Aorta (tissue), 5 donors: ENCODE data around the gene VWF. TPM values are rescaled to one million over a fixed set of nuclear protein-coding genes. Genes with fewer than 3 reads are reported as not detected.

ENCODE experiments used
- ATAC-seq: fragments of 200-7000 bp; cut with Tn5 transposase; one replicate; pipeline ENCODE4 v1.9.1; 2022; ENCODE audit warnings: moderate library complexity; ENCODE audit not compliant: low FRiP score
- DNase-seq, 2 donors: peaks; one replicate each; pipeline ENCODE4 v3.0.0-alpha.2; 2020
- H3K27ac ChIP-seq, 2 donors: one replicate each; pipeline ENCODE4 v1.5.1; 2013; ENCODE audit warnings: low read length in 2 of 2, mild to moderate bottlenecking in 2 of 2, moderate library complexity in 2 of 2, control low read depth in 1 of 2, inconsistent platforms in 1 of 2, low read depth in 1 of 2
- H3K27me3 ChIP-seq, 2 donors: one replicate each; pipeline ENCODE4 v1.6.1; 2013; ENCODE audit warnings: control low read depth in 1 of 2, low read length in 1 of 2, mild to moderate bottlenecking in 1 of 2, moderate library complexity in 1 of 2; ENCODE audit not compliant: insufficient read depth in 2 of 2, control insufficient read depth in 1 of 2
- H3K36me3 ChIP-seq, 2 donors: one replicate each; pipeline ENCODE4 v1.6.1; 2013; ENCODE audit warnings: control low read depth in 1 of 2, low read length in 1 of 2, mild to moderate bottlenecking in 1 of 2; ENCODE audit not compliant: insufficient read depth in 2 of 2, control insufficient read depth in 1 of 2
- H3K4me1 ChIP-seq, 2 donors: one replicate each; pipeline ENCODE4 v1.6.1; 2013; ENCODE audit warnings: low read length in 2 of 2, control low read depth in 1 of 2, mild to moderate bottlenecking in 1 of 2, moderate library complexity in 1 of 2; ENCODE audit not compliant: insufficient read depth in 2 of 2, control insufficient read depth in 1 of 2
- H3K4me3 ChIP-seq, 2 donors: one replicate each; pipeline ENCODE4 v1.5.1; 2013; ENCODE audit warnings: low read length in 2 of 2, control low read depth in 1 of 2, mild to moderate bottlenecking in 1 of 2
- H3K9me3 ChIP-seq: one replicate; pipeline ENCODE4 v1.6.1; 2013; ENCODE audit warnings: mild to moderate bottlenecking, low read length; ENCODE audit not compliant: control insufficient read depth
- WGBS, 2 donors: extraction: QIAGEN DNeasy Blood & Tissue Kit; methylation state at CpG; one replicate each; pipeline ENCODE4 v1.1.7; 2013; 5-methylcytosine and 5-hydroxymethylcytosine counted together
- intact Hi-C, 2 donors: fragments of 100-400 bp; cut with DNase I; formaldehyde crosslinking; loops; one replicate each; pipeline versions ENCODE4 v1.14.2 to v1.15.0; 2022
- polyA plus RNA-seq, 2 donors: library from polyadenylated mRNA; stranded (reverse); fragments of 200-250 nt; gene quantifications; one replicate each; pipeline ENCODE4 v1.2.3, GENCODE V29; 2013
- total RNA-seq, 2 donors: library from RNA; stranded (reverse); fragmentation: NEBNext Ultra II Directional; extraction: Animal tissue kit (Norgen Biotek cat#: 25700); gene quantifications; one replicate each; pipeline ENCODE4 v1.2.1, GENCODE V29; 2021
- donor health status: healthy with polysubstance abuse.
- donor health status: Bipolar disorder and iron deficiency.
- donor health status: DM: no; HTN: no; CAD: no.
- donor health status: DM: no; HTN: no; CAD: no.
- donor health status: DM: yes; HTN: yes; CAD: no.

Gene VWF
- total and polyA plus RNA-seq, 4 donors: 1.3 to 619 (median 263) TPM

- WGBS, 2 donors: 95 to 96% methylated on average over 18 of the region's 18 CpGs
- no peak for ATAC-seq
- no peaks in the 10 kb centered on the region for H3K36me3 ChIP-seq
These were observed 44.1 kb downstream of the VWF start for GRCh38 chr12:6080149-6081045.

GRCh38 chr12:6078398-6079096 lies 45.9 kb downstream of the VWF start:
- WGBS, 2 donors: 62 to 78% methylated on average over 3 of the region's 3 CpGs
- H3K36me3 ChIP-seq: no peaks in the 10 kb centered on the region
- no peaks in the 10 kb centered on the region for H3K9me3 ChIP-seq
- H3K27me3 ChIP-seq: no peaks in the 10 kb centered on the region
- ATAC-seq (no peak), DNase-seq (no peak)
- H3K4me1 ChIP-seq: no peaks in the 10 kb centered on the region
- no peak overlapping the region for H3K4me3 ChIP-seq
- H3K27ac ChIP-seq: no peak overlapping the region
- intact Hi-C loops: no loop called here

More at GRCh38 chr12:6080149-6081045, 44.1 kb downstream of the VWF start:
- Histone ChIP-seq H3K4me3 (no peak overlapping the region), H3K27ac (no peak overlapping the region), H3K27me3 (no peaks in the 10 kb centered on the region), H3K4me1 (peaks cover 2 to 9% of the 10 kb centered on the region in 2 donors), H3K9me3 (no peaks in the 10 kb centered on the region)
- DNase-seq: no peak
- intact Hi-C loops: no loop called here

GRCh38 chr12:6077692-6078083 lies 46.8 kb downstream of the VWF start:
- H3K36me3 ChIP-seq: no peaks in the 10 kb centered on the region
- no peak overlapping the region for H3K4me3 ChIP-seq
- ATAC-seq (no peak), DNase-seq (no peak)
- intact Hi-C loops: no loop called here
- no peaks in the 10 kb centered on the region for H3K9me3 ChIP-seq
- 97% methylated on average over 6 of the region's 6 CpGs for WGBS, 2 donors
- H3K4me1 ChIP-seq: no peaks in the 10 kb centered on the region
- no peak overlapping the region for H3K27ac ChIP-seq
- no peaks in the 10 kb centered on the region for H3K27me3 ChIP-seq

DNA sequence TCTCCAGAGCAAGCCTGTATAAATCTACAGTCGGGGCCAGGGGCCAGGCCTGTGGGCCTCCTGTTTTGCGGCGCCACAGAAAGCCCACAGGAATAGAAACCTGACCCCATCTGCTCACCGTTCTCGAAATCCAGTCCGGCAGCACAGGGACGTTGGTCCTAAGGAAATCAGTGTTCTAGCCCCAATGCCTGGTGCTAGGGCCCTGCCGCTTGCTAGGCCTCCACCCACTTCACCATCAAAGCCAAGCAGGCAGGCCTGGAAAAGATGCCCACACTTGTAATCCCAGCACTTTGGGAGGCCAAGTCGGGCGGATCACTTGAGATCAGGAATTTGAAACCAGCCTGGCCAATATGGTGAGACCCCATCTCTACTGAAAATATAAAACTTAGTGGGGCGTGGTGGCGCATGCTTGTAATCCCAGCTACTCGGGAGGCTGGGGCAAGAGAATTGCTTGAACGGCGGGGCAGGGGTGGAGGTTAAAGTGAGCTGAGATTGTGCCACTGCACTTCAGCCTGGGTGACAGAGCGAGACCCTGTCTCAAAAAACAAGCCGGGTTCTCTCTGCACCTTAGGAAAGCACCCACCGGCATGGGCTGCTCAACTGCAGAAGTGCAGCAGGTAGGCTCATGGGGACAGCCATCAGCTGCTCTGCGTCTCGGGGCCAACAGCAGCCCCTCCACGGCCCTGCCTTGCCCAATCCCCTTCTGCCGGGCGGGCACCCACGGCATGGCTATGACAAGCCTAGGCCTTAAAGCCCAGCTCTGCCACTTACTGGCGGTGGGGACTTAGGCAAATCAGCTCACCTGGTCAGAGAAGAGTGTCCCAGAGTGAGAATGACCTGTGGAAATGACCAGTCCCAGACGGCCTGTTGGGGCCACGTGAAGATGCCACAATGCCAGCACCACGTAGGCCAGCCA lies 47.4 kb downstream of the VWF start:
- DNase-seq (no peak), ATAC-seq (no peak)
- Histone ChIP-seq H3K4me3 (no peak overlapping the region), H3K27ac (no peak overlapping the region), H3K9me3 (no peaks in the 10 kb centered on the region), H3K27me3 (no peaks in the 10 kb centered on the region), H3K4me1 (no peaks in the 10 kb centered on the region), H3K36me3 (no peaks in the 10 kb centered on the region)
- WGBS, 2 donors: 98% methylated on average over 27 to 28 of the region's 28 CpGs
- intact Hi-C loops: no loop called here

DNA sequence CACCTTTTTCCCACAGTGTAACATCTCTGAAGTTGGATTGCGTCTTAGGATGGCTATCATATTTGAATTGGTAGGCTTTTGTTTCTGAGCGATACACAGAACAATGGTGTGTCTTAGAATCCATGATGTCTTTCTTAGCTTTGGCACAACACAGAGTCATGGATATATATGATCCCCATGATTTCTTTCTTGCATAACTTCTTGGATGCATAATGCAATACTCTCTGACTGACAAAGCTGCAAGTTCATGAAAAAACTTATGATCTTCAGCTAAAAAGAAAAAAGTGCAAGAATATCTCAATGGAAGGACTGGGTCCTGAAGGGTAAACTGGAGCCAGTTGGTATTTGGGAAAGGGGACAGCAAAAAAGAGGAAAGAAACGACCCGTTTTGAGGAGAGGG lies 48.1 kb downstream of the VWF start:
- Histone ChIP-seq H3K27ac (no peak overlapping the region), H3K4me1 (no peaks in the 10 kb centered on the region), H3K27me3 (no peaks in the 10 kb centered on the region), H3K36me3 (no peaks in the 10 kb centered on the region), H3K9me3 (no peaks in the 10 kb centered on the region), H3K4me3 (no peak overlapping the region)
- intact Hi-C loops: no loop called here
- 71 to 82% methylated on average over 4 of the region's 4 CpGs for WGBS, 2 donors
- DNase-seq (no peak), ATAC-seq (no peak)

DNA sequence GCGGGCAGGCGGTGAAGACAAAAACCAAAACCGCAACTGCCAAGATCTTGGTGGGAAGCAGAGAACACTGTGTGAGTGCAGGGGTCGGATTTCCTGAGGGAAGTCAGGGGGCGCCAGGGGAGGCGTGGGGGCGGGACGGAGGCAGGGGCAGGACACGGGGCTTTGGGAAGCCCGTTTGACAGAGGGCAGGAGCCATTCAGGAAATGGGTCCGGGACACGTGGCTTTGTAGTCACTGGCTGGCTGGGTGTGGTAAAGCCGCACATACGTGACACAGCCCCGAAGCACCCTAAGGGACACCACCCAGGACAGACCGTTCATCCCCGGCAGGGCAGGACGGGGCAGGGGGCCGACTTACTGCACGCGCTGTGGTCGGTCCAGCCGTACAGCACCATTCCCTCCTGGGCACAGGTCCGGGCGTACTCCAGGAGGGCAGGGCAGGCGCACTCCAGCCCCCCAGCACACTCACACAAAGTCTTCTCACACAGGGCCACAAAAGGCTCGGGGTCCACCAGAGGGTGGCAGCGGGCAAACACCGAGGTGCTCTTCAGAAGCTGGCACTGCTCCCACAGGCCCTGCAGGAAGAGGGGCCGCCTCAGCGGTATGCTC lies 49.4 kb downstream of the VWF start:
- intact Hi-C loops: loop anchor here in 1 of 2 donors (5.0 kb wide), 1 partner anchor 112 kb away; no protein-coding TSS in a partner anchor
- 56 to 63% methylated on average over 30 to 31 of the region's 31 CpGs for WGBS, 2 donors
- H3K9me3 ChIP-seq: no peaks in the 10 kb centered on the region
- no peak overlapping the region for H3K4me3 ChIP-seq
- H3K36me3 ChIP-seq: no peaks in the 10 kb centered on the region
- no peaks in the 10 kb centered on the region for H3K27me3 ChIP-seq
- H3K27ac ChIP-seq: no peak overlapping the region
- H3K4me1 ChIP-seq: no peaks in the 10 kb centered on the region
- ATAC-seq (peak; percentile 26), DNase-seq (peak in 1 of 2 donors; percentile 63)

- intact Hi-C loops: loop anchor here in 1 of 2 donors (5.0 kb wide), 1 partner anchor 113 kb away; no protein-coding TSS in a partner anchor
- DNase-seq (no peak), ATAC-seq (no peak)
- no peaks in the 10 kb centered on the region for H3K36me3 ChIP-seq
- no peaks in the 10 kb centered on the region for H3K27me3 ChIP-seq
- 71 to 81% methylated on average over 4 of the region's 4 CpGs for WGBS, 2 donors
- no peak overlapping the region for H3K4me3 ChIP-seq
- no peaks in the 10 kb centered on the region for H3K9me3 ChIP-seq
- no peak overlapping the region for H3K27ac ChIP-seq
- no peaks in the 10 kb centered on the region for H3K4me1 ChIP-seq
These were observed 50.0 kb downstream of the VWF start for GRCh38 chr12:6074427-6074826.

GRCh38 chr12:6073426-6073825 lies 51.0 kb downstream of the VWF start:
- no peaks in the 10 kb centered on the region for H3K4me1 ChIP-seq
- H3K27ac ChIP-seq: no peak overlapping the region
- no peaks in the 10 kb centered on the region for H3K27me3 ChIP-seq
- H3K4me3 ChIP-seq: no peak overlapping the region
- ATAC-seq (no peak), DNase-seq (no peak)
- H3K36me3 ChIP-seq: no peaks in the 10 kb centered on the region
- intact Hi-C loops: loop anchor here in 1 of 2 donors (5.0 kb wide), 1 partner anchor 114 kb away; no protein-coding TSS in a partner anchor
- WGBS, 2 donors: 91 to 93% methylated on average over 7 of the region's 7 CpGs
- no peaks in the 10 kb centered on the region for H3K9me3 ChIP-seq
